Cardiac muscle cell (in vitro differentiated cells and primary cell): ENCODE measurements around the gene OR4C45. TPM values are rescaled to one million over a fixed set of nuclear protein-coding genes. Genes with fewer than 3 reads are reported as not detected.
"Not testable (repeated sequence)": the region's sequence is repeated elsewhere in the genome, so short reads cannot be mapped to it uniquely, and the experiment has no call there.

ENCODE experiments used
- DNase-seq, 2 donors: peaks; one replicate each; pipeline versions ENCODE4 v3.0.0 to v3.0.0-alpha.2; 2010 to 2017; ENCODE audit warnings: low read depth in 1 of 2, low spot score in 1 of 2
- H3K27ac ChIP-seq: fragments of 200-600 bp; sonication (generic); 2 replicates; pipeline ENCODE4 v1.5.1; 2016
- H3K27me3 ChIP-seq: fragments of 200-600 bp; sonication (generic); 2 replicates; pipeline ENCODE4 v1.6.0; 2016; ENCODE audit warnings: control low read depth
- H3K36me3 ChIP-seq: fragments of 200-600 bp; sonication (generic); 2 replicates; pipeline ENCODE4 v1.5.1; 2016; ENCODE audit warnings: control low read depth
- H3K4me1 ChIP-seq: fragments of 200-600 bp; sonication (generic); 2 replicates; pipeline ENCODE4 v1.8.1; 2017; ENCODE audit warnings: low read depth, mild to moderate bottlenecking, mixed run types
- H3K4me3 ChIP-seq: fragments of 200-600 bp; sonication (generic); 2 replicates; pipeline ENCODE4 v1.5.1; 2016; ENCODE audit warnings: mild to moderate bottlenecking
- H3K9me3 ChIP-seq: fragments of 200-600 bp; sonication (generic); 2 replicates; pipeline ENCODE4 v1.5.1; 2017; ENCODE audit warnings: low read depth, mild to moderate bottlenecking, control low read depth
- CTCF ChIP-seq: IDR thresholded peaks from 2 replicates; pipeline ENCODE4 v1.5.1; 2012; ENCODE audit warnings: low read depth, mild to moderate bottlenecking, low read length
- polyA plus RNA-seq: library from polyadenylated mRNA; unstranded; fragments of >200 nt; fragmentation: Nextera tagmentation; extraction: Ambion mirVana; gene quantifications from 2 replicates; pipeline ENCODE4 v1.2.1, GENCODE V29; 2016
- total RNA-seq: library from RNA; depleted of rRNA; stranded (reverse); fragments of >200 nt; gene quantifications from 2 replicates; pipeline ENCODE4 v1.2.3, GENCODE V29; 2016

The OR4C45 gene
- total and polyA plus RNA-seq, 2 experiments from 2014 or later, result not detected

GRCh38 chr11:50075856-50076255 lies 43.2 kb downstream of the OR4C45 start:
- Histone ChIP-seq H3K4me1 (no peaks in the 10 kb centered on the region), H3K4me3 (no peak overlapping the region), H3K36me3 (no peaks in the 10 kb centered on the region), H3K27me3 (no peaks in the 10 kb centered on the region), H3K9me3 (no peaks in the 10 kb centered on the region), H3K27ac (no peak overlapping the region)
- no peak for DNase-seq
- no peak for TF ChIP-seq CTCF

- no peaks in the 10 kb centered on the region for H3K4me1 ChIP-seq
- H3K27me3 ChIP-seq, result no peaks in the 10 kb centered on the region
- no peak for DNase-seq
- no peaks in the 10 kb centered on the region for H3K9me3 ChIP-seq
- TF ChIP-seq CTCF, result no peak
- H3K27ac ChIP-seq, result no peak overlapping the region
- no peaks in the 10 kb centered on the region for H3K36me3 ChIP-seq
- H3K4me3 ChIP-seq, result no peak overlapping the region
Measured at GRCh38 chr11:50077526-50077925, 44.9 kb downstream of the OR4C45 start.

GRCh38 chr11:50078001-50078400 lies 45.3 kb downstream of the OR4C45 start:
- no peaks in the 10 kb centered on the region for H3K4me1 ChIP-seq
- no peaks in the 10 kb centered on the region for H3K9me3 ChIP-seq
- no peak for TF ChIP-seq CTCF

GRCh38 chr11:50078946-50079345 lies 46.3 kb downstream of the OR4C45 start:
- H3K9me3 ChIP-seq, H3K27ac ChIP-seq, H3K4me3 ChIP-seq, H3K4me1 ChIP-seq, DNase-seq, H3K27me3 ChIP-seq, H3K36me3 ChIP-seq: not testable (repeated sequence)

More at GRCh38 chr11:50078001-50078400, 45.3 kb downstream of the OR4C45 start:
- Histone ChIP-seq H3K4me3 (no peak overlapping the region), H3K27ac (no peak overlapping the region), H3K36me3 (no peaks in the 10 kb centered on the region), H3K27me3 (no peaks in the 10 kb centered on the region)
- no peak for DNase-seq

- no peaks in the 10 kb centered on the region for H3K27me3 ChIP-seq
- H3K27ac ChIP-seq, result no peak overlapping the region
- no peak for TF ChIP-seq CTCF
- no peaks in the 10 kb centered on the region for H3K36me3 ChIP-seq
- H3K9me3 ChIP-seq, result no peaks in the 10 kb centered on the region
- no peak overlapping the region for H3K4me3 ChIP-seq
- no peak for DNase-seq
- H3K4me1 ChIP-seq, result no peaks in the 10 kb centered on the region
Measured at GRCh38 chr11:50080256-50080655, 47.6 kb downstream of the OR4C45 start.

Other genes with a start within 250 kb of the OR4C45 start
- gene OR4C13, start 80.5 kb upstream of the OR4C45 start, total RNA-seq, result not detected in 2 replicates
- gene OR4C13, start 80.5 kb upstream of the OR4C45 start, polyA plus RNA-seq, result not detected in 2 replicates
- gene OR4C12, start 50.3 kb upstream of the OR4C45 start, total RNA-seq, result not detected in 2 replicates
- not detected in 2 replicates for gene OR4C12, start 50.3 kb upstream of the OR4C45 start, polyA plus RNA-seq